ENCODE data around the gene CDK6. TPM values are rescaled to one million over a fixed set of nuclear protein-coding genes. Genes with fewer than 3 reads are reported as not detected.

Gene CDK6
- total and polyA plus RNA-seq, 10 donors = 0.91 to 37.8 (median 25.5) TPM

GRCh38 chr7:92841192-92841591, 4.8 kb upstream of the CDK6 start:
- Histone ChIP-seq H3K4me3 (no peak overlapping the region), H3K4me1 (peaks cover 0 to 11% (median 7%) of the 10 kb centered on the region in 6 donors), H3K9me3 (no peaks in the 10 kb centered on the region), H3K27me3 (replicated peaks in 1 of 7) (peaks cover 0 to 5% (median 0%) of the 10 kb centered on the region in 7 donors), H3K36me3 (no peaks in the 10 kb centered on the region), H3K27ac (no peak overlapping the region)
- DNase-seq = no peak
- intact Hi-C loops (cut with DNase I; ENCODE audit: low total_unique reads) = no loop called here
- TF ChIP-seq CTCF (IDR thresholded peaks at IDR 0.05 in 8 of 11, conservative IDR thresholded peaks at IDR 0.05 in 3 of 11) = no peak
- no peak for TF ChIP-seq POLR2A (IDR thresholded peaks at IDR 0.05)
- no peak for TF ChIP-seq POLR2AphosphoS5 (IDR thresholded peaks at IDR 0.05)
- WGBS, 5 donors = 53 to 74% (median 58%) methylated on average over 3 of the region's 3 CpGs

DNA sequence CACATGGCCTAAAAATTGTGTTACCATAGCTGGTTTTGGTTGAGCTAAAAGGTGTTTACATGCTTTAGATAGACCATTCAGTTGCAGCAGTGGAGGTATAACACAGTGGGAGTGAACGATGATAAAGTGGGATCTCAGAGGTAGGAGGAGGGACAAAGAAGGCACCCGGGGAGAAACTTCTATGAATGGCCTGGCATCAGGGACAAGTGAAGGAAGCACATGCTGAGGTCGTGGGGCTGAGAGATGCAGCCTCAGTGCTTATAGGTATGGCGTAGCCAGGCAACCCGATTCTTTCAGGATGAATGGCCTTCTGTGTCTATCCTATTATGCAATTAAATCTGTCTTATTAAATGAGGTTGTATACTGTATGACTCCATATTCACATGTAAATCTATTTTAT, 3.9 kb upstream of the CDK6 start:
- intact Hi-C loops (cut with DNase I; ENCODE audit: low total_unique reads) = no loop called here
- TF ChIP-seq POLR2A (IDR thresholded peaks at IDR 0.05) (no peak), CTCF (IDR thresholded peaks at IDR 0.05 in 8 of 11, conservative IDR thresholded peaks at IDR 0.05 in 3 of 11) (no peak), POLR2AphosphoS5 (IDR thresholded peaks at IDR 0.05) (no peak)

GRCh38 chr7:92839901-92840300, 3.5 kb upstream of the CDK6 start:
- WGBS, 5 donors = 63 to 80% (median 74%) methylated on average over 1 of the region's 1 CpG
- intact Hi-C loops (cut with DNase I; ENCODE audit: low total_unique reads) = loop anchor here (10.0 kb wide), 2 partner anchors 145 to 215 kb away; no protein-coding TSS in a partner anchor
- TF ChIP-seq POLR2A (IDR thresholded peaks at IDR 0.05) (no peak), CTCF (IDR thresholded peaks at IDR 0.05 in 8 of 11, conservative IDR thresholded peaks at IDR 0.05 in 3 of 11) (no peak), POLR2AphosphoS5 (IDR thresholded peaks at IDR 0.05) (no peak)
- Histone ChIP-seq H3K9me3 (no peaks in the 10 kb centered on the region), H3K27ac (no peak overlapping the region), H3K36me3 (no peaks in the 10 kb centered on the region), H3K27me3 (replicated peaks in 1 of 7) (peaks cover 0 to 6% (median 0%) of the 10 kb centered on the region in 7 donors), H3K4me3 (no peak overlapping the region), H3K4me1 (peaks cover 0 to 23% (median 7%) of the 10 kb centered on the region in 6 donors)
- DNase-seq = no peak

More for the DNA sequence above, 3.9 kb upstream of the CDK6 start:
- Histone ChIP-seq H3K27me3 (replicated peaks in 1 of 7) (peaks cover 0 to 6% (median 0%) of the 10 kb centered on the region in 7 donors), H3K36me3 (no peaks in the 10 kb centered on the region), H3K4me3 (no peak overlapping the region), H3K9me3 (no peaks in the 10 kb centered on the region), H3K4me1 (peaks cover 0 to 19% (median 7%) of the 10 kb centered on the region in 6 donors), H3K27ac (no peak overlapping the region)
- WGBS, 5 donors = 47 to 69% (median 50%) methylated on average over 5 of the region's 5 CpGs
- no peak for DNase-seq

DNA sequence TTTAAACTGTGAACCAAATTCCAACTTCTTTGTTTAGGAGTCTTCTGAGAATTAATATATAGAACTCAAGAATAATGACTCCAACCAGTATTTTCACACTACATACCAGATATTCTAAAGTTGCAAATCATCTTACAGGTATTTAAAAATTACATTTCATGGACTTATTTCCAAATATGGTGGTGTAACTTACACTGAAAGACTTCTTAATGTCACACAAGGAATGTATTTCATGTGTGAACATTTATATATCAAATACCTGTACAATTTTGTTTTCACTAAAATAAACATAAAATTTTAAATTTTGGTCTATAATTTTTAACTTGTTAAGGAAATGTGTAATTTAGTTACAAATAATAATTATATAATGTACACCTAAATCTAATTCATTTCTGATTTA, 2.6 kb upstream of the CDK6 start:
- Histone ChIP-seq H3K27ac (no peak overlapping the region), H3K4me1 (peaks cover 0 to 30% (median 7%) of the 10 kb centered on the region in 6 donors), H3K4me3 (no peak overlapping the region), H3K9me3 (no peaks in the 10 kb centered on the region), H3K27me3 (replicated peaks in 1 of 7) (peaks cover 0 to 6% (median 0%) of the 10 kb centered on the region in 7 donors), H3K36me3 (no peaks in the 10 kb centered on the region)
- no peak for DNase-seq
- intact Hi-C loops (cut with DNase I; ENCODE audit: low total_unique reads) = loop anchor here (10.0 kb wide), 2 partner anchors 144 to 214 kb away; no protein-coding TSS in a partner anchor
- TF ChIP-seq POLR2A (IDR thresholded peaks at IDR 0.05) (no peak), POLR2AphosphoS5 (IDR thresholded peaks at IDR 0.05) (no peak), CTCF (IDR thresholded peaks at IDR 0.05 in 8 of 11, conservative IDR thresholded peaks at IDR 0.05 in 3 of 11) (no peak)

All from spleen (tissue), 11 donors.